HG03064 (cell line): Measurements from ENCODE around the gene GIT2.

Source experiments
- ATAC-seq: cut with Tn5 transposase; IDR thresholded peaks from one replicate; pipeline ENCODE4 v1.9.1; 2021; ENCODE audit warnings: low read depth; ENCODE audit not compliant: unreplicated experiment

Gene GIT2

GRCh38 chr12:109982210-109982609 is 14.0 kb downstream of the GIT2 start:
- ATAC-seq = no peak

DNA sequence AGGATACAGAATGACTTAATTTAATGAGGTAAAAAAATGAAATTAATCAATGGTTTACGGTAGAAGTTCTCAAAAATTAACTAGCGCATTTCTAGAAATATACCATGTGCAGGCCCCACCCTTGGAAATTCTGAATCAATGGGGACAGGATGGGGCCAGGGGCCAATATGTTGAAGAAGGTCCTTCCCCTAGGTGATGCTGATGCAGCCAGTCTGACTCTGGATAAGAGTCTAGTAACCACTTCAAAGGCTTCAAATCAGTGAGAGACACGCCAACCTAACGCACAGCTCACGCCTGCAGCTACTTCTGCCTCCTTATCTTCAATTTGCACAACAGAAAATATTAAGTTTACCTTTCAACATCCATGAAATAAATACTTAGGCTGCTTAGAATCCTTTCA is 14.9 kb downstream of the GIT2 start:
- ATAC-seq = no peak

DNA sequence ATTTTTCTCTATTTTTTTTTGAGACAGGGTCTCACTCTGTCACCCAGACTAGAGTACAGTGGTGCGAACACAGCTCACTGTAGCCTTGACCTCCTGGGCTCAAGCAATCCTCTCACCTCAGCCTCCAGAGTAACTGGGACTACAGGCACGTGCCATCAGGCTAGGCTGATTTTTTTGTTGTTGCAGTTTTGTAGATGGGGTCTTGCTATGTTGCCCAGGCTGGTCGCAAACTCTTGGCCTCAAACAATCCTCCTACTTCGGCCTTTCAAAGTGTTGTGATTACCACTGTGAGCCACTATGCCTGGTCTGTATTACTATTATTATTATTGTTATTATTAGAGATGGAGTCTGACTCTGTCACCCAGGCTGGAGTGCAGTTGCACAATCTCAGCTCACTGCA is 23.3 kb downstream of the GIT2 start:
- no peak for ATAC-seq

DNA sequence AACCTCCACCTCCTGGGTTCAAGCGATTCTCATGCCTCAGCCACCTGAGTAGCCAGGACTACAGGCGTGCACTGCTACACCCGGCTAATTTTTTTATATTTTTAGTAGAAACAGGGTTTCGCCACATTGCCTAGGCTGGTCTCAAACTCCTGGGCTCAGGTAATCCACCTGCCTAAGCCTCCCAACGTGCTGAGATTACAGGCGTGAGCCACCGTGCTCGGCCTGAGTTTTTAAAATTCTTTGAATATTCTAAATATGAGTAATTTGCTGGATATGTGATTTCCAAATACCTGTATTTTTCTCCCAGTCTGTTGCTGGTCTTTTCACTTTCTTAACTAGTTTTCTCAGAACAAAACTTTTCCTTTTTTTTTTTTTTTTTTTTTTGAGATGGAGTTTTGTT is 27.4 kb downstream of the GIT2 start:
- no peak for ATAC-seq

DNA sequence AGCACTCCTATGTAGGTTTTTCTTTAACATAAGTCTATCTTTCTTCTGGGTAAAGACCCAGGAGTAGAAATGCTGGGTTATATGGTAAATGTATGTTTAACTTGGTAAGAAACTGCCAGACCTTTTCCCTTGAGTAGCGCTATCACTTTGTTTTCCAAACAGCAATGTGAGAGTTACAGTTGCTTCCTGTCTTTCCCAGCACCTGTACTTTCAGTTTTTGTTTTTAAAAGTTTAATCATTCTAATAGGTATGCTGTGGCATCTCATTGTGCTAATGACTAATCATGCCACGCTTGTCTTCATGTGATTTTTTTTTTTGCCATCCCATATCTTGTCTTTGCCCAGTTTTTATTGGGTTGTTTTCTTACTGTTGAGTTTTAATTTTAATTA is 28.1 kb downstream of the GIT2 start:
- ATAC-seq = no peak

DNA sequence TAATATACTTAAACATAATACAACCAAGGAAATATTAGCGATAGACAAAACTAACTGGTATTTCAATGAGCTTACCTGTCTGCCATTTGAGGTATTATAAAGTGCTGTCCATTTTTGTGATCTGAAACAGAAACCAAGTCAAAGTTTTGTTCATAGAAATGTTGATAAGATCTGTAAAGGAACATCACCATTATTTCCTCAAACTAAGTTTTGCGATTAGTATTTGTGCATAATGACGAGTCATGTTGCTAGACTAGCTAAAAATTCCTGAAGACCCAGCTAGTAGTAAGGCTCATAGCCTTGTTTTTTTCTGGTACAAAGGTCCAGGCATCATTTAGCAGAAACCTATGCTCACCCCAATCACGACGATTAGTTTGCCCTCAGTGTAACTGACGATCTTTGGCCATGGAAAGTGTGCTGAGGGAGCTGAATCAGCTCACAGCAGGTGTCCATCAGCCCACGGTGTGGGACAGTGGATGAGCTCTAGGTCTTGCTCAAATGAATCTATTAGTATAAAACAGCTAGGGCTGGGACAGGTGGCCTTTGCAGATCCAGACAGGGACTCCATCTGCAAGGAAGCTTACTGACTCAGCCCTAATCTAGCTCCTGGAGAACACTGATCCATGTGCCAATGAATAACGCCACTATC is 28.7 kb downstream of the GIT2 start:
- ATAC-seq = no peak

DNA sequence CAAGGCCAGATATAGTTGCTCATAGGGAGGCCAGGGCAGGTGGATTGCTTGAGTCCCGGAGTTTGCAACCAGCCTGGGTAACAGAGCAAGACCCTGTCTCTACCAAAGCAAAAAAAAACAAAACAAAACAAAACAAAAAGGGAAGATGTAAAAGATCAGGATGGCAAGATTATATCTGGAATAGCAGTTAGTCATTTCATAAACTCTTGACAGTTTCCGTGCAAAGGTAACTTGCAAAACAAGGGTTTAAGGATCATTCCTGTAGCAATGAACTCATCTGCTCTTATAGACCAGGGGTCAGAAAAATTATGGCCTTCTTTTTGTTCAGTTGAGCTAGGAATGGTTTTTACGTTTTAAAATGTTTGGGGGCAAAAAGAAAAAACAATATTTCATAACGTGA is 29.6 kb downstream of the GIT2 start:
- no peak for ATAC-seq

- ATAC-seq = no peak
These were observed 32.3 kb downstream of the GIT2 start for GRCh38 chr12:109963743-109964429.

- no peak for ATAC-seq
These were observed 32.8 kb downstream of the GIT2 start for GRCh38 chr12:109963330-109963729.

DNA sequence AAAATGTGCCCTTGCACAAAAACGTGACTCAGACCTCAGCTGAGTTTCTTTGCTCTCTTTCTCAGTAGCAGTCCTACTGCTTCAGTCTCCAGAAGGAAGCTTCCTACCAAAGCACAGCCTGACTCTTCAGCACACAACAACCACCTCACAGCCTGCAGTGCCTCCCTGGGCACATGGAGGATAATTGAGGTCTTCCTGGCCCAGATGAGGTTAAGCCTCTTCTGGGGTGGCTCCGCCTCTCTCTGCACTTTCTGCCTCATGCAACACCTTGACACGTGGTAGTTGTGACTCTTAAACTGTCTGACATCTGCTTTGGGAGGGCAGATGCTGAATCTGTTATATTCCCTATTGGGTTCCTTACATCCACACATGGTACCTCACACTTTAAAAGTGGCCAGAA is 33.8 kb downstream of the GIT2 start:
- ATAC-seq = no peak

DNA sequence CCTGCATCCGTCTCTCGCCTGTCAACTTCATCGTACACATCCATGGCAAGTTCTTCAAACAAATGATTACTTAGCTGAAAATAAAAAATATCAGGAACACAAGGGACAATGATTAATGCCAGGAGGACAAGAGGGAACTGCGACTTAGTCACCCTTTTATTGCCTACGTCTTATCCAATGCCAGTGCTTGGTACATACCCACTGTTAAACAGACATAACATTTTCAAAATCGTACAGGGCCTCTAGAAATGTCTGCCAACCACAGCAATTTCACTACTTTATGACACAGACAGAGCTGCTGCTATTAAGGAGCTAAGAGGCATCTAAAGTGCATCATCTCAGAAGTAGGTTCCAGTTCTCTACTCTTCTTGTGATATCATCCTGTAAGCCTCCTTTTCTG is 34.6 kb downstream of the GIT2 start:
- no peak for ATAC-seq

GRCh38 chr12:109961201-109961600 is 35.0 kb downstream of the GIT2 start:
- ATAC-seq = no peak

DNA sequence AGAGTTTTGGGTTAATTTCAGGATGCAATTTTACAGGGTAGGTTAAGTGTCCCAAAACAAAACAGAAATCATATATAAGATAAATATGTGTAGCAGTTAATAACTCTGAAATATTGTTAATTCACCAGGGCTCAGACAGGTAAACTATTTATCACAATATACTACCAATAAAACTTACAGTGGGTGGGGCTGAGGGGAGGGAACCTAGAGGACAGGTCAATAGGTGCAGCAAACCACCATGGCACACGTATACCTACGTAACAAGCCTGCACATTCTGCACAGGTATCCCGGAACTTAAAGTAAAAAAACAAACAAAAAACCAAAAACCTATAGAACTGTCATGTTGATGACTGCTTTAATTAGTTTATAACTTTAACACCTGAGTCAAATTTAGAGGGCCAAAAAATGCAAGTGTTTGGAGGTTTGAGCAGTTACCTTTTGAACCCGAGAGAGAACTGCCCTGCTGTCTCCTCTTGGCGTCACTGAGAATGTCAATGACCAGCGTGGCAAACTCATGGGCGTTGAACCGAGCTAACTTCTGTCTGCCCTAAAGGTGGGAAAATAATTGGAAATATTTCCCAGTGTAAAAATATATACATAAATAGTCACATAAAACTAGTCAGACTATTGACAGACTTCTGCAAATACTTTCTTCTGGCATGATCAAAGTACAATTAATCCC is 36.6 kb downstream of the GIT2 start:
- no peak for ATAC-seq

GRCh38 chr12:109958374-109958773 is 37.8 kb downstream of the GIT2 start:
- ATAC-seq = no peak

DNA sequence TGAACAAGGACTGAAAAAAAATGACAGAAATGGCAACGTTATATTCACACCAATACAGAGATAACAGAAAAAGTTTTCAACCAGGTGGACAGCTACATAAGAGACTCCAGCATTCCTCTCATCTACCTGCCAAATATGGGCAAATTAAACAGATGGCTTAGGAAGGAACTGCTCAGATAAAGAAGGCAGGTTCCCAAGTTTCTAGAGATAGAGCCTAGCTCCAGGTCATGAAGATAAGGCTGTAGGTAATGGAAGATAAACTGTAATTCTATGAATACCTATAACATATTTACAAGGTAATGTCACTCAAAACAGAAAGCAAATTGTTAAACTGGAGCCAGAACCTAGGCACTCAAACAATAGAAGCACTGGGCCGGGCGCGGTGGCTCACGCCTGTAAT is 42.5 kb downstream of the GIT2 start:
- no peak for ATAC-seq

GRCh38 chr12:109952873-109953272 is 43.3 kb downstream of the GIT2 start:
- ATAC-seq = no peak

GRCh38 chr12:109952160-109952858 is 43.9 kb downstream of the GIT2 start:
- ATAC-seq = no peak

DNA sequence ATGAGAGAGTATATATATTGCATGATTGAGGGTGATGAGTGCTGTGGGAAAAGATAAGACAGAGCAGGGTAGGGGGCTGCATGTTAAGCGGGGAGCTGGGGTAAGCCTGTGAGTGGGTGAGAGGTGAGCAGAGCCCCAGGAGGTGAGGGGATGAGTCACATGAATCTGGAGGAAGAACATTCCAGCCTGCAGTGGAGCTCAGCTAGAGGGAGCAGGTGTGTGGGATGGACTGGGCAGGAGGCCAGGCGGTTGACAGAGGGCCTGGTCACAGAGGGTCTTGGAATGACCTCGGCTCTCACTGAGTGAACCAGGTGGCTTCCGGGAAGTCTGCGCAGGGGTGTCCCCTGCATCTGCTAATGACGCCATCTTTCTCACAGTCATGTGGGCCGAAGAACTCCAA is 44.4 kb downstream of the GIT2 start:
- no peak for ATAC-seq

GRCh38 chr12:109951136-109951535 is 45.0 kb downstream of the GIT2 start:
- ATAC-seq = no peak

GRCh38 chr12:109950625-109951024 is 45.5 kb downstream of the GIT2 start:
- no peak for ATAC-seq

DNA sequence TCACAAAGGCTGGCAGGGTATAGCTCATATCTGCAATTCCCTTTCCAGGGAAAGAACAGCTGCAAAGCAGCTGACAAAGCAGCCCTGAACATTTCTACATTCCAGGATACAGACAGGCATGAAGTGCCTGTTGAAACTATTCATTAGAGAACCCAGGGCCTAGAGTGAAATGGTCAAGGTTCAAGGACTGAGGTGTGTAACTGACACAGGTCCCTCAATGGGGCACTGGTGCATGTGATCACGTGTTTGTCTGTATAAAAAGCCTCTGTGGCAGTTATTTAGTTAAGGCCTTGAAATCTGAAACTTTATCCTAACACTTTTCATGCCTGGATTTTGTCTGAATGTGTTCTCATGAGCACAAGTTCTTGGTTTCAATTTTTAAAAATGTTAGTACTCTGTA is 47.1 kb downstream of the GIT2 start:
- no peak for ATAC-seq
